Colonic mucosa (tissue), 4 donors: ENCODE measurements around the gene PLA2G2A. TPM values are rescaled to one million over a fixed set of nuclear protein-coding genes. Genes with fewer than 3 reads are reported as not detected.

ENCODE experiments used
- DNase-seq: peaks from one replicate; pipeline ENCODE4 v3.0.0-alpha.2; 2020
- H3K27ac ChIP-seq: fragments of 200-600 bp; one replicate; pipeline ENCODE4 v1.8.0; 2021
- H3K27me3 ChIP-seq: fragments of 200-600 bp; one replicate; pipeline ENCODE4 v1.8.0; 2021
- H3K36me3 ChIP-seq: fragments of 200-600 bp; one replicate; pipeline ENCODE4 v1.8.0; 2021
- H3K4me1 ChIP-seq: fragments of 200-600 bp; one replicate; pipeline ENCODE4 v1.8.0; 2021; ENCODE audit warnings: mild to moderate bottlenecking
- H3K4me3 ChIP-seq: fragments of 200-600 bp; one replicate; pipeline ENCODE4 v1.8.0; 2021
- H3K9ac ChIP-seq, 2 donors: one replicate each; pipeline ENCODE4 v1.7.0; 2013; ENCODE audit warnings: control low read depth in 2 of 2, low read depth in 2 of 2, low read length in 2 of 2
- H3K9me3 ChIP-seq: fragments of 200-600 bp; one replicate; pipeline ENCODE4 v1.8.0; 2021
- intact Hi-C: fragments of 100-400 bp; cut with DNase I; formaldehyde crosslinking; loops from one replicate; pipeline ENCODE4 v1.14.1; 2022
- total RNA-seq, 2 donors: library from RNA; stranded (reverse); fragmentation: NEBNext Ultra II Directional in 1 of 2; extraction: Animal tissue kit (Norgen Biotek cat#: 25700) in 1 of 2; gene quantifications; one replicate each; pipeline ENCODE4 v1.2.1, GENCODE V29; 2021
- TF ChIP-seq, protein P1 (sequence below): fragments of 200-600 bp; IDR thresholded peaks from one replicate; pipeline ENCODE4 v1.8.0; 2022; ENCODE audit warnings: antibody characterized with exemption, mild to moderate bottlenecking
- donor health status: healthy.
- donor health status: DM: no; HTN: no; CAD: no.
- donor health status: DM: no; HTN: no; CAD: no.

Gene PLA2G2A
- total RNA-seq, 2 donors from 2014 or later: 135 to 864 TPM

DNA sequence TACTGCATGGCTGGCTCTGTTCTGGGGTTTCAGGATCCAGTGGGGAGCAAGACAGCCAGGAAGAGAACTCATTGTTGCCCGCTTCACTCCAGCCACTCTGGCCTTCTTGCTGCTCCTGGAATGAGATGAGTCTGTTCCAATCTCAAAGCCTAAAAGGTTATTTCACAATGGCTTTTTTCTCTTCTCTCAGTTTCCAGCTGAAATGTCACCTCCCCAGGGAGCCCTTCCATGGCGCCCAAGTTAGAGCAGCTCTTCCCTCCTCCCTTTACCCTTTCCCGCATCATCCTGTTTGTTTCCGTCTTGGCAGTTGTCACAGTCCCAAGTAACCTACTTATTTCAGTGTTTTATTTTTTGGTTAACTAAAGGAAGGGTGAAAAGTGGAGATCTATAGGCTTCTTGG is 15.8 kb downstream of the PLA2G2A start:
- Histone ChIP-seq H3K4me1 (no peaks in the 10 kb centered on the region), H3K27me3 (no peaks in the 10 kb centered on the region), H3K36me3 (no peaks in the 10 kb centered on the region), H3K27ac (no peak overlapping the region), H3K4me3 (no peak overlapping the region), H3K9ac (no peak overlapping the region), H3K9me3 (no peaks in the 10 kb centered on the region)
- DNase-seq: no peak
- TF ChIP-seq, protein P1, sequence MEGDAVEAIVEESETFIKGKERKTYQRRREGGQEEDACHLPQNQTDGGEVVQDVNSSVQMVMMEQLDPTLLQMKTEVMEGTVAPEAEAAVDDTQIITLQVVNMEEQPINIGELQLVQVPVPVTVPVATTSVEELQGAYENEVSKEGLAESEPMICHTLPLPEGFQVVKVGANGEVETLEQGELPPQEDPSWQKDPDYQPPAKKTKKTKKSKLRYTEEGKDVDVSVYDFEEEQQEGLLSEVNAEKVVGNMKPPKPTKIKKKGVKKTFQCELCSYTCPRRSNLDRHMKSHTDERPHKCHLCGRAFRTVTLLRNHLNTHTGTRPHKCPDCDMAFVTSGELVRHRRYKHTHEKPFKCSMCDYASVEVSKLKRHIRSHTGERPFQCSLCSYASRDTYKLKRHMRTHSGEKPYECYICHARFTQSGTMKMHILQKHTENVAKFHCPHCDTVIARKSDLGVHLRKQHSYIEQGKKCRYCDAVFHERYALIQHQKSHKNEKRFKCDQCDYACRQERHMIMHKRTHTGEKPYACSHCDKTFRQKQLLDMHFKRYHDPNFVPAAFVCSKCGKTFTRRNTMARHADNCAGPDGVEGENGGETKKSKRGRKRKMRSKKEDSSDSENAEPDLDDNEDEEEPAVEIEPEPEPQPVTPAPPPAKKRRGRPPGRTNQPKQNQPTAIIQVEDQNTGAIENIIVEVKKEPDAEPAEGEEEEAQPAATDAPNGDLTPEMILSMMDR: no peak
- intact Hi-C loops: no loop called here

DNA sequence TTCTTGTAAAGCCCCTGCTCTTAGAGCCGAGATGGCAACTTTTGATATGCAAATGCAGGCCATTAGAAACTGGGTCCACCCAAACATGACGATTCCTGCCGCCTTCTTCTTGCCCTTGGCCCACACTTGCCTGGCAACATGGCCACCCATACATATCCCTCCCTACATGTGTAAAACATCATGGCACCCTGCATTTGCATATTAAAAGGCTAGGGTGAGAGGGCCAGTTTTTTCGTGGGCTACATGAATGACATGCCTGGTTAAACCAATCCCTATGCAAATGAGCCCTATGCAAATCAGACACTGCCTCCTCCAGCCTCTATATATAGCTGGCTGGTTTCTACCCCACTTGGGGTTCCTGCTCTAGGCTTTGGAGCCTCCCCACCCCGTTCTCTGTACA is 18.8 kb downstream of the PLA2G2A start:
- Histone ChIP-seq H3K9ac (no peak overlapping the region), H3K9me3 (no peaks in the 10 kb centered on the region), H3K27ac (no peak overlapping the region), H3K36me3 (no peaks in the 10 kb centered on the region), H3K27me3 (no peaks in the 10 kb centered on the region), H3K4me3 (no peak overlapping the region), H3K4me1 (no peaks in the 10 kb centered on the region)
- intact Hi-C loops: no loop called here
- TF ChIP-seq, protein P1: no peak
- no peak for DNase-seq

DNA sequence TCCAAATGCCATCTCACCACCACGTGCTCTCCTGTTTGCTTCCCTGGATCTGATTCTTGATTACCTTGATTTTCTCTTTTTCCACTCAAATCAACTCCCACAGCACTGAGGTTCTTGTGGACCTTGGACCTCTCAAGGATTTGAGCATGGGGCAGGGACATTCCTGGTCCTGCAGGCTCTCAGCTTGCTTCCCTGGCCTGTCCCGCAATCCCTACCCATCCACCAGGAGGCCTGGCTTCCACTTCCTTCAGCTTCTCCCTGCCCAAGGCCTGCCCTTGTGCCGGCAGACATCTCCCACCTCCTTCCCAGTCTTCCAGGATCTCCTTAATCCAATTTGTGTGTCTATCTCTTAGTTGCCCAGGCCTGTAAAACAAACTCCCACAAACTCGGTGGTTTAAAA is 21.6 kb downstream of the PLA2G2A start:
- no peak overlapping the region for H3K4me3 ChIP-seq
- DNase-seq: no peak
- TF ChIP-seq, protein P1: no peak
- H3K27me3 ChIP-seq: no peaks in the 10 kb centered on the region
- H3K27ac ChIP-seq: no peak overlapping the region
- H3K9me3 ChIP-seq: no peaks in the 10 kb centered on the region
- no peaks in the 10 kb centered on the region for H3K4me1 ChIP-seq
- H3K9ac ChIP-seq: no peak overlapping the region
- H3K36me3 ChIP-seq: no peaks in the 10 kb centered on the region
- intact Hi-C loops: loop anchor here (10.0 kb wide), 1 partner anchor 427 kb away; no protein-coding TSS in a partner anchor

DNA sequence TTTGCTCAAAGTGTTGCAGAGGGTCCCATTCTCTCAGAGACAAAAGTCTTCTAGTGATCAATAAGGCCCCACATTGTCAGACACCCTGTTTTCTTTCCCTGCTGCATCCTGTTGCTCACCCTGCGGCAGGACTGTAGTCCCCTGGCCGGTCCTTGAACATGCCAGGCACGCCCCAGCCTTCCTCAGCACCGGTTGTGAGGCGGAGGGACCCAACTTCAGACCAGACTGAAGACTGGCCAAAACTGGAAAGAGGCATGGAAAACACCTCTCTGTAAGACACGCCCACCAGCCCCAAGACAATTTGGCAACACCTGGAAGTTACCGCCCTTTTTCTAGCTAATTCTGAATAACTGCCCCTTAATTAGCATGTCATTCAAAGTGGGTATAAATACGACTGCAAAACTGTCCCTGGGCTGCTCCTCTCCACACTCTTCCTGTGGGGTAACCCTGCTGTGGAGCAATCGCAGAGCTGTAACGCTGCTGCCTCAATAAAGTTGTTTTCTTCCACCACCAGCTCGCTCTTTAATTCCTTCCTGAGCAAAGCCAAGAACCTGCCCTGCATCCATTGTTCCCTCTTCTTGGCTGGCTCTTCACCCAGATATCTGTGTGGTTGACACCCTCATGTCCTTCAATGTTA is 23.8 kb downstream of the PLA2G2A start:
- no peak for DNase-seq
- Histone ChIP-seq H3K36me3 (no peaks in the 10 kb centered on the region), H3K27ac (no peak overlapping the region), H3K27me3 (no peaks in the 10 kb centered on the region), H3K4me3 (no peak overlapping the region), H3K9me3 (no peaks in the 10 kb centered on the region), H3K4me1 (no peaks in the 10 kb centered on the region), H3K9ac (no peak overlapping the region)
- intact Hi-C loops: loop anchor here (10.0 kb wide), 1 partner anchor 429 kb away; no protein-coding TSS in a partner anchor
- TF ChIP-seq, protein P1: no peak

DNA sequence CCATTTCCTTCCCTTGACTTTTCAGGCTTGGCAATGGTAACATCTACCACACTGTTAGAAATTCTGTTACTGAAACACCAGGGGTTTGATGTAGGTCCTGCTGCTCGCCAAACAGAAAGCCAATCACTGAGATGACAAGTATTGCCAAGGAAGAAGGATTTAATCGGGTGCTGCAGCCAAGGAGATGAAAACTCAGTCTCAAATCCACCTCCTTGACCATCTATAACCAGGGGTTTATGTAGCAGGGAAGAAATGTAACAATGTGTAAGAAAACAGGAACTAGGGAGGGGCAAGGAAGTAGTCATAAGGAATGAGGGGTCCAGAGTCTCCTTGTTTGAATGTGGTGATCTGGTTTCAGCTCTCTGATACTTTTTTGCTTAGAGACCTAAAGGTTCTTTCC is 25.4 kb downstream of the PLA2G2A start:
- Histone ChIP-seq H3K9ac (no peak overlapping the region), H3K4me3 (no peak overlapping the region), H3K27me3 (no peaks in the 10 kb centered on the region), H3K36me3 (no peaks in the 10 kb centered on the region), H3K9me3 (no peaks in the 10 kb centered on the region), H3K27ac (no peak overlapping the region), H3K4me1 (no peaks in the 10 kb centered on the region)
- TF ChIP-seq, protein P1: no peak
- intact Hi-C loops: loop anchor here (10.0 kb wide), 1 partner anchor 431 kb away; no protein-coding TSS in a partner anchor
- no peak for DNase-seq
